HCT116 (cell line): ENCODE results near the gene COMMD3. TPM values are rescaled to one million over a fixed set of nuclear protein-coding genes. Genes with fewer than 3 reads are reported as not detected.

Experiments
- ATAC-seq: fragments of 200-7000 bp; cut with Tn5 transposase; 2 replicates; pipeline ENCODE4 v1.9.1; 2020; ENCODE audit warnings: mild to moderate bottlenecking, moderate library complexity
- Bru-seq: library from RNA; stranded (reverse); fragments of 400-500 nt; gene quantifications from one replicate; lab custom pipeline; 2021; lab: Mats Ljungman, UMichigan
- BruChase-seq, 2 experiments: library from RNA; stranded (reverse); fragments of 400-500 nt; gene quantifications; one replicate each; lab custom pipeline; 2021; lab: Mats Ljungman, UMichigan
- BruUV-seq: library from RNA; stranded (reverse); fragments of 400-500 nt; replicated peaks from 2 replicates; lab custom pipeline; 2021; lab: Mats Ljungman, UMichigan
- CTCF ChIA-PET: fragments of 300-600 bp; sonication (Branson Sonifier 250); formaldehyde crosslinking; loops from one replicate; lab custom pipeline; 2021; ENCODE audit warnings: antibody characterized with exemption; lab: Charles Lee
- POLR2A ChIA-PET: fragments of 300-600, 350-600 bp; sonication (Branson Sonifier 250); formaldehyde crosslinking; loops from one replicate; lab custom pipeline; 2021; ENCODE audit warnings: antibody characterized with exemption; lab: Charles Lee
- RAD21 ChIA-PET, 2 experiments: fragments of 300-600 bp; sonication (Branson Sonifier 250); formaldehyde crosslinking; loops; one replicate each; lab custom pipeline; 2023; ENCODE audit warnings: low total read pairs in 2 of 2; ENCODE audit not compliant: uncharacterized antibody in 2 of 2, unreplicated experiment in 2 of 2, low non-redundant PET in 1 of 2; lab: Charles Lee
- DNase-seq: peaks from one replicate; pipeline ENCODE4 v3.0.0-alpha.2; 2010; ENCODE audit warnings: low read depth, low spot score
- H2AFZ ChIP-seq: fragments of 200-600 bp; shearing (Covaris generic), sonication (generic); 2 replicates; pipeline ENCODE4 v1.6.1; 2017; ENCODE audit warnings: low read depth, mixed run types, mixed read lengths, antibody characterized with exemption, low read length; ENCODE audit not compliant: poor library complexity, severe bottlenecking
- H3K27ac ChIP-seq: 2 replicates; pipeline ENCODE4 v1.5.1; 2012; ENCODE audit warnings: low read depth, low read length
- H3K27me3 ChIP-seq: fragments of 200-600 bp; sonication (generic); 2 replicates; pipeline ENCODE4 v1.6.1; 2016; ENCODE audit warnings: mixed run types, low read length, mixed read lengths; ENCODE audit not compliant: insufficient read depth
- H3K36me3 ChIP-seq, 2 experiments: fragments of 200-500 bp in 1 of 2; fragments of 200-600 bp in 1 of 2; sonication (Bioruptor generic) in 1 of 2; sonication (generic) in 1 of 2; 2 replicates each; pipeline versions ENCODE4 v1.5.1 to v1.6.1; 2014 to 2016; ENCODE audit warnings: low read length in 2 of 2, inconsistent platforms in 1 of 2, mixed read lengths in 1 of 2, mixed run types in 1 of 2; ENCODE audit not compliant: insufficient read depth in 2 of 2, control insufficient read depth in 1 of 2
- H3K4me1 ChIP-seq, 2 experiments: fragments of 200-600 bp in 1 of 2; sonication (generic) in 1 of 2; 2 replicates each; pipeline versions ENCODE4 v1.5.1 to v1.6.1; 2012 to 2017; ENCODE audit warnings: low read length in 2 of 2, inconsistent platforms in 1 of 2, mild to moderate bottlenecking in 1 of 2, mixed read lengths in 1 of 2, mixed run types in 1 of 2, moderate library complexity in 1 of 2; ENCODE audit not compliant: insufficient read depth in 2 of 2, control insufficient read depth in 1 of 2
- H3K4me2 ChIP-seq: fragments of 200-600 bp; sonication (generic); 2 replicates; pipeline ENCODE4 v1.6.1; 2017; ENCODE audit warnings: mixed run types, low read length, mixed read lengths
- H3K4me3 ChIP-seq, 2 experiments: fragments of 200-600 bp in 1 of 2; sonication (generic) in 1 of 2; replicated peaks in 1 of 2; 2 replicates each; pipeline ENCODE4 v1.5.1; 2011 to 2016; ENCODE audit warnings: low read length in 2 of 2, control low read depth in 1 of 2, low read depth in 1 of 2, mild to moderate bottlenecking in 1 of 2, mixed read lengths in 1 of 2, mixed run types in 1 of 2
- H3K79me2 ChIP-seq: fragments of 200-600 bp; sonication (generic); 2 replicates; pipeline ENCODE4 v1.6.1; 2017; ENCODE audit warnings: mild to moderate bottlenecking, mixed run types, low read length, moderate library complexity, mixed read lengths; ENCODE audit not compliant: insufficient read depth
- H3K9ac ChIP-seq: fragments of 200-600 bp; sonication (generic); 2 replicates; pipeline ENCODE4 v1.6.1; 2016; ENCODE audit warnings: low read length, mixed read lengths
- H3K9me2 ChIP-seq: fragments of 200-600 bp; sonication (generic), shearing (Covaris generic); 2 replicates; pipeline ENCODE4 v1.6.1; 2017; ENCODE audit warnings: mixed run types, mild to moderate bottlenecking, moderate library complexity; ENCODE audit not compliant: insufficient read depth
- H3K9me3 ChIP-seq, 2 experiments: fragments of 200-500 bp in 1 of 2; fragments of 200-600 bp in 1 of 2; sonication (Bioruptor generic) in 1 of 2; sonication (generic) in 1 of 2; 2 replicates each; pipeline ENCODE4 v1.6.1; 2014 to 2017; ENCODE audit warnings: low read length in 2 of 2, mixed read lengths in 2 of 2, inconsistent platforms in 1 of 2, low read depth in 1 of 2, mild to moderate bottlenecking in 1 of 2, mixed run types in 1 of 2, moderate library complexity in 1 of 2; ENCODE audit not compliant: control insufficient read depth in 1 of 2, insufficient read depth in 1 of 2
- H4K20me1 ChIP-seq: fragments of 200-600 bp; sonication (generic), shearing (Covaris generic); 2 replicates; pipeline ENCODE4 v1.6.1; 2017; ENCODE audit warnings: mixed run types, mild to moderate bottlenecking, moderate library complexity; ENCODE audit not compliant: insufficient read depth
- ATF3 ChIP-seq: IDR thresholded peaks from 2 replicates; pipeline ENCODE4 v1.6.1; 2012
- CBX3 ChIP-seq: IDR thresholded peaks from 2 replicates; pipeline ENCODE4 v1.6.1; 2012; ENCODE audit warnings: low read depth
- CEBPB ChIP-seq: IDR thresholded peaks from 2 replicates; pipeline ENCODE4 v1.6.1; 2012; ENCODE audit warnings: low read depth
- CTCF ChIP-seq, 3 experiments: fragments of 200-600 bp in 1 of 3; sonication (generic) in 1 of 3; IDR thresholded peaks in 2 of 3; conservative IDR thresholded peaks in 1 of 3; 2 replicates each; pipeline ENCODE4 v1.5.1; 2012 to 2017; ENCODE audit warnings: low read depth in 2 of 3, low read length in 2 of 3, antibody characterized with exemption in 1 of 3, borderline replicate concordance in 1 of 3, control low read depth in 1 of 3, mild to moderate bottlenecking in 1 of 3, mixed read lengths in 1 of 3, mixed run types in 1 of 3, moderate library complexity in 1 of 3; ENCODE audit not compliant: insufficient read depth in 1 of 3
- ELF1 ChIP-seq: IDR thresholded peaks from 2 replicates; pipeline ENCODE4 v1.6.1; 2012; ENCODE audit warnings: low read depth, borderline replicate concordance
- EZH2 ChIP-seq: fragments of 200-600 bp; sonication (generic); IDR thresholded peaks from 2 replicates; pipeline ENCODE4 v1.6.1; 2017; ENCODE audit warnings: antibody characterized with exemption, mixed run types
- FOSL1 ChIP-seq: IDR thresholded peaks from 2 replicates; pipeline ENCODE4 v1.6.1; 2012; ENCODE audit warnings: low read depth
- JUND ChIP-seq: IDR thresholded peaks from 2 replicates; pipeline ENCODE4 v1.6.1; 2012
- MAX ChIP-seq: IDR thresholded peaks from 2 replicates; pipeline ENCODE4 v1.6.1; 2012
- POLR2A ChIP-seq: IDR thresholded peaks from 2 replicates; pipeline ENCODE4 v1.7.0; 2011; ENCODE audit warnings: borderline replicate concordance; ENCODE audit not compliant: insufficient read depth, insufficient read length; ENCODE audit errors: extremely low read depth
- POLR2AphosphoS5 ChIP-seq: IDR thresholded peaks from 2 replicates; pipeline ENCODE4 v1.6.1; 2011; ENCODE audit warnings: mild to moderate bottlenecking, low read depth, low read length, moderate library complexity
- RAD21 ChIP-seq: IDR thresholded peaks from 2 replicates; pipeline ENCODE4 v1.6.1; 2012; ENCODE audit warnings: low read depth, mild to moderate bottlenecking
- REST ChIP-seq: IDR thresholded peaks from 2 replicates; pipeline ENCODE4 v1.6.1; 2012; ENCODE audit warnings: low read depth
- SP1 ChIP-seq: IDR thresholded peaks from 2 replicates; pipeline ENCODE4 v1.6.1; 2012; ENCODE audit warnings: low read depth
- SRF ChIP-seq: IDR thresholded peaks from 2 replicates; pipeline ENCODE4 v1.6.1; 2012; ENCODE audit warnings: low read depth
- TCF7L2 ChIP-seq: IDR thresholded peaks from 2 replicates; pipeline ENCODE4 v1.7.0; 2011; ENCODE audit warnings: borderline replicate concordance, inconsistent platforms; ENCODE audit not compliant: insufficient read depth, insufficient read length; ENCODE audit errors: extremely low read depth
- YY1 ChIP-seq: IDR thresholded peaks from 2 replicates; pipeline ENCODE4 v1.6.1; 2011; ENCODE audit warnings: low read length, low read depth, moderate library complexity, mild to moderate bottlenecking; ENCODE audit not compliant: insufficient replicate concordance; ENCODE audit errors: extremely low read depth
- ZFX ChIP-seq: fragments of 450-650 bp; IDR thresholded peaks from 2 replicates; pipeline ENCODE4 v1.6.1; 2017
- ZNF274 ChIP-seq: fragments of 200-500 bp; sonication (Bioruptor generic); IDR thresholded peaks from 2 replicates; pipeline ENCODE4 v1.6.1; 2014; ENCODE audit warnings: mild to moderate bottlenecking, low read depth, low read length, inconsistent platforms
- intact Hi-C: fragments of 100-400 bp; cut with micrococcal nuclease; formaldehyde crosslinking; loops from 2 replicates; pipeline ENCODE4 v1.10.0; 2022
- long read RNA-seq: library from polyadenylated mRNA; unstranded; transcript quantifications from one replicate; pipeline ENCODE4 v2.0.0, GENCODE V29; 2021; ENCODE audit not compliant: unreplicated experiment
- polyA plus RNA-seq: library from polyadenylated mRNA; unstranded; fragments of >200 nt; gene quantifications from 2 replicates; pipeline ENCODE4 v1.2.1, GENCODE V29; 2012; ENCODE audit warnings: missing spikeins
- total RNA-seq: library from RNA; stranded (reverse); gene quantifications from one replicate; pipeline ENCODE4 v1.2.1, GENCODE V29; 2021; ENCODE audit not compliant: unreplicated experiment

COMMD3 gene
- total RNA-seq, result 43.0 TPM
- 20.2 and 27.9 TPM in 2 replicates for polyA plus RNA-seq
- percentile 72 among the genes with signal in this experiment for Bru-seq, nascent RNA
- percentile 93 among the genes with signal in this experiment for BruChase-seq, experiment 1, labeled RNA remaining after a 6-hour chase
- percentile 85 among the genes with signal in this experiment for BruChase-seq, experiment 2, labeled RNA remaining after a 2-hour chase
- long read RNA-seq, transcript COMMD3-201 (8 exons, 1,342 nt), result major isoform, 25 of 41 reads
- long read RNA-seq, partial matches to known transcripts, result 6 of 41 reads
- long read RNA-seq, other reads (novel, unspliced or antisense), result 5 of 41 reads

- no peaks in the 10 kb centered on the region for H3K36me3 ChIP-seq
- no peak for DNase-seq
- H3K27me3 ChIP-seq, result no peaks in the 10 kb centered on the region
- no TSS peak for BruUV-seq
- H4K20me1 ChIP-seq, result no peaks in the 10 kb centered on the region
- ChIA-PET POLR2A (interaction anchor here (1.0 to 1.4 kb wide), 2 partner anchors 39 to 120 kb away, joined by 3 to 5 read pairs; no protein-coding TSS in a partner anchor), RAD21 (interaction anchor here (0.5 to 1.3 kb wide), 3 partner anchors 24 to 325 kb away, joined by 3 read pairs; no protein-coding TSS in a partner anchor), CTCF (no interaction called here)
- H3K4me1 ChIP-seq, result peaks cover 6 to 32% of the 10 kb centered on the region in 2 experiments; a peak in 3 of 4 replicates
- peak within 1 kb of the TSS; percentile 47 for H2AFZ ChIP-seq
- H3K4me2 ChIP-seq, result peak within 1 kb of the TSS; percentile 88
- H3K27ac ChIP-seq, result peak within 1 kb of the TSS; percentile 60
- H3K9ac ChIP-seq, result peak within 1 kb of the TSS; percentile 76
- peak; percentile 76 for ATAC-seq
- intact Hi-C loops, result loop anchor here (1.0 to 5.0 kb wide), 2 partner anchors 86 to 111 kb away; no protein-coding TSS in a partner anchor
- peak within 1 kb of the TSS; percentile 80 to 85 for H3K4me3 ChIP-seq
- no peaks in the 10 kb centered on the region for H3K9me3 ChIP-seq
- no peaks in the 10 kb centered on the region for H3K9me2 ChIP-seq
- peaks cover 17% of the 10 kb centered on the region; the same call in 1 of the 2 replicates for H3K79me2 ChIP-seq
- TF ChIP-seq ZNF274, result no peak
- no peak for TF ChIP-seq ELF1
- TF ChIP-seq ATF3, result no peak
- no peak for TF ChIP-seq CTCF (IDR thresholded peaks at IDR 0.05 in 2 of 3, conservative IDR thresholded peaks at IDR 0.05 in 1 of 3; ENCODE audit: borderline replicate concordance in 1 of 3, insufficient read depth in 1 of 3, low read depth in 2 of 3, low read length in 2 of 3)
- TF ChIP-seq REST, result no peak
- no peak for TF ChIP-seq SP1
- peak; percentile 88 for TF ChIP-seq POLR2AphosphoS5
- no peak for TF ChIP-seq SRF
- TF ChIP-seq RAD21, result 0 out of 2 replicates have a peak, but pooled peaks have one; percentile 17
- TF ChIP-seq YY1, result peak; percentile 74
- TF ChIP-seq EZH2, result no peak
- TF ChIP-seq FOSL1, result no peak
- peak; percentile 29; the same call in 1 of the 2 replicates for TF ChIP-seq ZFX
- no peak for TF ChIP-seq JUND
- peak; percentile 82 for TF ChIP-seq POLR2A
- no peak for TF ChIP-seq CEBPB
- peak; percentile 36 for TF ChIP-seq TCF7L2
- peak; percentile 87 for TF ChIP-seq MAX
- no peak; the same call in 1 of the 2 replicates for TF ChIP-seq CBX3
Observed at GRCh38 chr10:22316286-22317075, at the start of gene COMMD3. TSS of gene COMMD3 (plus strand) at chr10:22316388. CDS start at chr10:22316418, 30 bp downstream.
